GM23338 (cell line): ENCODE data around the gene EHBP1L1.

Experiments used
- CREB1 ChIP-seq: fragments of 250-450 bp; sonication (Bioruptor Pico); IDR thresholded peaks from 2 replicates; pipeline ENCODE4 v1.5.0; 2020; ENCODE audit warnings: low read depth, mild to moderate bottlenecking, moderate library complexity
- TF ChIP-seq, protein P1 (sequence below), 2 experiments: fragments of 200-600 bp in 1 of 2; sonication (generic) in 1 of 2; conservative IDR thresholded peaks; 2 replicates each; pipeline versions ENCODE4 v1.5.1 to v1.6.1; 2016 to 2017; ENCODE audit warnings: antibody characterized with exemption in 2 of 2, low read depth in 2 of 2, mild to moderate bottlenecking in 2 of 2, moderate library complexity in 1 of 2
- TF ChIP-seq, protein P2 (sequence below): IDR thresholded peaks from one replicate; pipeline ENCODE4 v1.6.1; 2018; ENCODE audit warnings: antibody characterized with exemption; ENCODE audit not compliant: unreplicated experiment

DNA sequence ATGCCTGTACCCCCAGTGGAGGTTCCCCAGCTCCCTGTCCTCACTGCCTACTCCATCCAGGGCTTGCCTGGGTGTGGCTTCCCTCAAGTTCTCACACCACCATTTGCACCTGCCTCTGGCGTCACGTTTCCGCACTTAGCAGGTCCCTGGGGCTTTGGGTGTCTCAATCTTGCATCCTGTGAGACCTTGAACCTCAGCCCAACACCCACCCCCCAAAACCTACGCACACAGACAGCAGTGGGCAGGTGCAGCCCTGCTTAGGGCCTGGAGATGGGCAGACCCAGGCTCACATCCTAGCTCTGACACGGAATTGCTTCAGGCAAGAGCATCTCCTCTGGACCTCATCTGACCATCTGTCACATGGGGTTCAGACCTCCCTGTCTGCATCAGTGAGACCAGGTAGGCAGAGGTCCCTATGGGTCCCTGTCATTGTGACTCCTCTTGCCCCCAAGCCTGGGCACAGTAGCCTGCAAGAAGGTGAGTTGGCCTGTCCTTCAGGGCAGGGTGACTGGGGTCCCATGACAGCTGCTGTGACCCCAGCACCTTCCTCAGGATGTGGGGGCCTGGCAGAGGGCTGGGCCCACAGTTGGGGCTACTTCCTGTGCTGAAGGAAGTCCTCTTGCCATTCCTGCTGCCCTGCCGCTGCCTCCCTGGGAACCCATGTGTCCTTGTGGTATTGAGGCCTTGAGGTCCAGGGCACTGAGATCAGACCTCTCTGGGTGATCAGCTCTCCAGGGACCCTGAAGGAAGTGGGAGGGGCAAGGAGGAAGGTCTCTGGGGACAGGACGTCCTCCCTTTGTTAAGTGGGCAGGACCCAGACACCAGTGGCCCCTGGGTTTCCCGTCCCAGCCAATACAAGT lies 64.0 kb downstream of the EHBP1L1 start:
- TF ChIP-seq, protein P1, sequence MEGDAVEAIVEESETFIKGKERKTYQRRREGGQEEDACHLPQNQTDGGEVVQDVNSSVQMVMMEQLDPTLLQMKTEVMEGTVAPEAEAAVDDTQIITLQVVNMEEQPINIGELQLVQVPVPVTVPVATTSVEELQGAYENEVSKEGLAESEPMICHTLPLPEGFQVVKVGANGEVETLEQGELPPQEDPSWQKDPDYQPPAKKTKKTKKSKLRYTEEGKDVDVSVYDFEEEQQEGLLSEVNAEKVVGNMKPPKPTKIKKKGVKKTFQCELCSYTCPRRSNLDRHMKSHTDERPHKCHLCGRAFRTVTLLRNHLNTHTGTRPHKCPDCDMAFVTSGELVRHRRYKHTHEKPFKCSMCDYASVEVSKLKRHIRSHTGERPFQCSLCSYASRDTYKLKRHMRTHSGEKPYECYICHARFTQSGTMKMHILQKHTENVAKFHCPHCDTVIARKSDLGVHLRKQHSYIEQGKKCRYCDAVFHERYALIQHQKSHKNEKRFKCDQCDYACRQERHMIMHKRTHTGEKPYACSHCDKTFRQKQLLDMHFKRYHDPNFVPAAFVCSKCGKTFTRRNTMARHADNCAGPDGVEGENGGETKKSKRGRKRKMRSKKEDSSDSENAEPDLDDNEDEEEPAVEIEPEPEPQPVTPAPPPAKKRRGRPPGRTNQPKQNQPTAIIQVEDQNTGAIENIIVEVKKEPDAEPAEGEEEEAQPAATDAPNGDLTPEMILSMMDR (conservative IDR thresholded peaks at IDR 0.05; ENCODE audit: low read depth in 2 of 2), result no peak
- TF ChIP-seq, protein P2, sequence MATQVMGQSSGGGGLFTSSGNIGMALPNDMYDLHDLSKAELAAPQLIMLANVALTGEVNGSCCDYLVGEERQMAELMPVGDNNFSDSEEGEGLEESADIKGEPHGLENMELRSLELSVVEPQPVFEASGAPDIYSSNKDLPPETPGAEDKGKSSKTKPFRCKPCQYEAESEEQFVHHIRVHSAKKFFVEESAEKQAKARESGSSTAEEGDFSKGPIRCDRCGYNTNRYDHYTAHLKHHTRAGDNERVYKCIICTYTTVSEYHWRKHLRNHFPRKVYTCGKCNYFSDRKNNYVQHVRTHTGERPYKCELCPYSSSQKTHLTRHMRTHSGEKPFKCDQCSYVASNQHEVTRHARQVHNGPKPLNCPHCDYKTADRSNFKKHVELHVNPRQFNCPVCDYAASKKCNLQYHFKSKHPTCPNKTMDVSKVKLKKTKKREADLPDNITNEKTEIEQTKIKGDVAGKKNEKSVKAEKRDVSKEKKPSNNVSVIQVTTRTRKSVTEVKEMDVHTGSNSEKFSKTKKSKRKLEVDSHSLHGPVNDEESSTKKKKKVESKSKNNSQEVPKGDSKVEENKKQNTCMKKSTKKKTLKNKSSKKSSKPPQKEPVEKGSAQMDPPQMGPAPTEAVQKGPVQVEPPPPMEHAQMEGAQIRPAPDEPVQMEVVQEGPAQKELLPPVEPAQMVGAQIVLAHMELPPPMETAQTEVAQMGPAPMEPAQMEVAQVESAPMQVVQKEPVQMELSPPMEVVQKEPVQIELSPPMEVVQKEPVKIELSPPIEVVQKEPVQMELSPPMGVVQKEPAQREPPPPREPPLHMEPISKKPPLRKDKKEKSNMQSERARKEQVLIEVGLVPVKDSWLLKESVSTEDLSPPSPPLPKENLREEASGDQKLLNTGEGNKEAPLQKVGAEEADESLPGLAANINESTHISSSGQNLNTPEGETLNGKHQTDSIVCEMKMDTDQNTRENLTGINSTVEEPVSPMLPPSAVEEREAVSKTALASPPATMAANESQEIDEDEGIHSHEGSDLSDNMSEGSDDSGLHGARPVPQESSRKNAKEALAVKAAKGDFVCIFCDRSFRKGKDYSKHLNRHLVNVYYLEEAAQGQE, result no peak
- no peak for TF ChIP-seq CREB1
